Progenitor cell of endocrine pancreas (in vitro differentiated cells): Measurements from ENCODE around the gene ZNF136. TPM values are rescaled to one million over a fixed set of nuclear protein-coding genes. Genes with fewer than 3 reads are reported as not detected.

Experiments used
- DNase-seq: peaks from one replicate; pipeline ENCODE4 v3.0.0; 2021; ENCODE audit warnings: low spot score; ENCODE audit not compliant: unreplicated experiment
- H3K27ac Mint-ChIP-seq: 2 replicates; pipeline ENCODE4 v1.8.0; 2021; ENCODE audit warnings: mild to moderate bottlenecking, moderate library complexity, mixed read lengths
- H3K27me3 Mint-ChIP-seq: 2 replicates; pipeline ENCODE4 v1.8.0; 2021; ENCODE audit warnings: mixed read lengths
- H3K36me3 Mint-ChIP-seq: 2 replicates; pipeline ENCODE4 v1.8.0; 2022; ENCODE audit warnings: mixed read lengths; ENCODE audit not compliant: insufficient read depth
- H3K4me1 Mint-ChIP-seq: 2 replicates; pipeline ENCODE4 v1.8.0; 2021; ENCODE audit warnings: low read depth, mixed read lengths
- H3K4me3 Mint-ChIP-seq: 2 replicates; pipeline ENCODE4 v1.8.0; 2021; ENCODE audit warnings: low read depth, mild to moderate bottlenecking, moderate library complexity, mixed read lengths
- H3K9me3 Mint-ChIP-seq: 2 replicates; pipeline ENCODE4 v1.8.0; 2021; ENCODE audit warnings: low read depth, mixed read lengths
- CTCF ChIP-seq: fragments of 200-600 bp; sonication (generic); IDR thresholded peaks from one replicate; pipeline ENCODE4 v1.5.0; 2021; ENCODE audit warnings: antibody characterized with exemption, mild to moderate bottlenecking; ENCODE audit not compliant: unreplicated experiment
- total RNA-seq: library from RNA; stranded (reverse); gene quantifications from 2 replicates; pipeline ENCODE4 v1.2.1, GENCODE V29; 2021

Gene ZNF136
- total RNA-seq, 1 donor from 2014 or later = 15.3 TPM

- peaks cover 73% of the 10 kb centered on the region for H3K36me3 Mint-ChIP-seq
Observed at GRCh38 chr19:12217332-12217731, 54.4 kb downstream of the ZNF136 start.

GRCh38 chr19:12222980-12223630, 60.2 kb downstream of the ZNF136 start:
- no peak for TF ChIP-seq CTCF
- DNase-seq = no peak
- H3K4me1 Mint-ChIP-seq = no peaks in the 10 kb centered on the region
- H3K27me3 Mint-ChIP-seq = no peaks in the 10 kb centered on the region
- H3K9me3 Mint-ChIP-seq = peaks cover 45% of the 10 kb centered on the region
- H3K36me3 Mint-ChIP-seq = peaks cover 58% of the 10 kb centered on the region
- H3K27ac Mint-ChIP-seq = no peak overlapping the region
- no peak overlapping the region for H3K4me3 Mint-ChIP-seq

More at GRCh38 chr19:12217332-12217731, 54.4 kb downstream of the ZNF136 start:
- H3K4me3 Mint-ChIP-seq = no peak overlapping the region
- DNase-seq = no peak
- peaks cover 66% of the 10 kb centered on the region for H3K9me3 Mint-ChIP-seq
- no peaks in the 10 kb centered on the region for H3K27me3 Mint-ChIP-seq
- H3K27ac Mint-ChIP-seq = peak overlapping the region; percentile 1
- TF ChIP-seq CTCF = no peak
- no peaks in the 10 kb centered on the region for H3K4me1 Mint-ChIP-seq

- no peak for DNase-seq
- Mint-ChIP-seq H3K27ac (no peak overlapping the region), H3K4me3 (no peak overlapping the region), H3K36me3 (peaks cover 56% of the 10 kb centered on the region), H3K4me1 (no peaks in the 10 kb centered on the region), H3K9me3 (peaks cover 39% of the 10 kb centered on the region), H3K27me3 (no peaks in the 10 kb centered on the region)
- no peak for TF ChIP-seq CTCF
Observed at GRCh38 chr19:12224676-12225075, 61.8 kb downstream of the ZNF136 start.

- peaks cover 70% of the 10 kb centered on the region for H3K36me3 Mint-ChIP-seq
- no peak overlapping the region for H3K4me3 Mint-ChIP-seq
- no peak for DNase-seq
- no peak overlapping the region for H3K27ac Mint-ChIP-seq
- TF ChIP-seq CTCF = no peak
- no peaks in the 10 kb centered on the region for H3K4me1 Mint-ChIP-seq
- no peaks in the 10 kb centered on the region for H3K27me3 Mint-ChIP-seq
- peaks cover 56% of the 10 kb centered on the region for H3K9me3 Mint-ChIP-seq
Observed at GRCh38 chr19:12229990-12230389, 67.1 kb downstream of the ZNF136 start.

GRCh38 chr19:12230751-12231733, 68.1 kb downstream of the ZNF136 start:
- DNase-seq = no peak
- no peak for TF ChIP-seq CTCF
- Mint-ChIP-seq H3K27me3 (no peaks in the 10 kb centered on the region), H3K27ac (no peak overlapping the region), H3K4me3 (no peak overlapping the region), H3K4me1 (no peaks in the 10 kb centered on the region), H3K36me3 (peaks cover 71% of the 10 kb centered on the region), H3K9me3 (peaks cover 56% of the 10 kb centered on the region)
